ENCODE measurements around the gene CELF2. TPM values are rescaled to one million over a fixed set of nuclear protein-coding genes. Genes with fewer than 3 reads are reported as not detected.

CELF2 gene
- total and polyA plus RNA-seq, 9 of the 15 experiments (the other 6 are each of a cell fraction or from before 2014, with no cell fraction given), result 4.0 to 20.3 (median 11.1) TPM

DNA sequence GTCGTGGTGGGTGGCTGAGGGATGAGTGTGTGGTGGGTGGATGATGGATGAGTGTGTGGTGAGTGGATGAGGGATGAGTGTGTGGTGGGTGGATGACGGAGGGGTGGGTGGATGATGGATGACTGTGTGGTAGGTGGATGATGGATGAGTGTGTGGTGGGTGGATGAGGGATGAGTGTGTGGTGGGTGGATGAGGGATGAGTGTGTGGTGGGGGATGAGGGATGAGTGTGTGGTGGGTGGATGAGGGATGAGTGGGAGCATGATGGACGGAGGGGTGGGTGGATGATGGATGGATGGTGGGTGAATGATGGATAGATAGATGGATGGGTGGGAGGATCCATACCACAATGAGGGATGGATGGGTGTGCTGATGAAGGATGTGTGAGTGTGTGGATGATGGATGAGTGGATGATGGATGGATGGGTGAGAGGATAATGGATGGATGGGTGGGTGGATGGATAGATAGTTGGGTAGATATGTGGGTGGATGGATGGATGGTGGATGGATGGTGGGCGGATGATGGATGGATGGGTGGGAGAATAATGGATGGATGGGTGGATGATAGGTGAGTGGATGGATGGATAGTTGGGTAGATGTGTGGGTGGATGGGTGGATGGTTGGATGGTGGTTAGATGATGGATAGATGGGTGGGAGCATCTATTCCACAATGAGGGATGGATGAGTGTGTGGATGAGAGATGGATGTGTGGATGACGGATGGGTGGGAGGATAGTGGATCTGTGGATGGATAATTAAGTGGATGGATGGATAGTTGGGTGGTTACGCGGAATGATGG, 266.8 kb downstream of the CELF2 start (continued):
- TF ChIP-seq, protein P1, sequence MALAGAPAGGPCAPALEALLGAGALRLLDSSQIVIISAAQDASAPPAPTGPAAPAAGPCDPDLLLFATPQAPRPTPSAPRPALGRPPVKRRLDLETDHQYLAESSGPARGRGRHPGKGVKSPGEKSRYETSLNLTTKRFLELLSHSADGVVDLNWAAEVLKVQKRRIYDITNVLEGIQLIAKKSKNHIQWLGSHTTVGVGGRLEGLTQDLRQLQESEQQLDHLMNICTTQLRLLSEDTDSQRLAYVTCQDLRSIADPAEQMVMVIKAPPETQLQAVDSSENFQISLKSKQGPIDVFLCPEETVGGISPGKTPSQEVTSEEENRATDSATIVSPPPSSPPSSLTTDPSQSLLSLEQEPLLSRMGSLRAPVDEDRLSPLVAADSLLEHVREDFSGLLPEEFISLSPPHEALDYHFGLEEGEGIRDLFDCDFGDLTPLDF (CRISPR knock-in tag; IDR thresholded peaks at IDR 0.05), result no peak
- TF ChIP-seq RBM15 (IDR thresholded peaks at IDR 0.05; ENCODE audit: insufficient read depth, low read length), result no peak
- TF ChIP-seq CBX3 (IDR thresholded peaks at IDR 0.05; ENCODE audit: borderline replicate concordance in 1 of 2, low read length in 2 of 2), result no peak
- no peak for TF ChIP-seq ZBED1 (IDR thresholded peaks at IDR 0.05)
- 0 out of 2 replicates have a peak, but pooled peaks have one; percentile 30 for TF ChIP-seq EGR1 (conservative IDR thresholded peaks at IDR 0.05)
- no peak for TF ChIP-seq GABPB2 (CRISPR knock-in tag; conservative IDR thresholded peaks at IDR 0.05)
- no peak for TF ChIP-seq NRF1 (conservative IDR thresholded peaks at IDR 0.05 in 1 of 2, IDR thresholded peaks at IDR 0.05 in 1 of 2)
- TF ChIP-seq ZNF76 (CRISPR knock-in tag; IDR thresholded peaks at IDR 0.05; ENCODE audit: borderline replicate concordance), result no peak
- TF ChIP-seq, protein P2, sequence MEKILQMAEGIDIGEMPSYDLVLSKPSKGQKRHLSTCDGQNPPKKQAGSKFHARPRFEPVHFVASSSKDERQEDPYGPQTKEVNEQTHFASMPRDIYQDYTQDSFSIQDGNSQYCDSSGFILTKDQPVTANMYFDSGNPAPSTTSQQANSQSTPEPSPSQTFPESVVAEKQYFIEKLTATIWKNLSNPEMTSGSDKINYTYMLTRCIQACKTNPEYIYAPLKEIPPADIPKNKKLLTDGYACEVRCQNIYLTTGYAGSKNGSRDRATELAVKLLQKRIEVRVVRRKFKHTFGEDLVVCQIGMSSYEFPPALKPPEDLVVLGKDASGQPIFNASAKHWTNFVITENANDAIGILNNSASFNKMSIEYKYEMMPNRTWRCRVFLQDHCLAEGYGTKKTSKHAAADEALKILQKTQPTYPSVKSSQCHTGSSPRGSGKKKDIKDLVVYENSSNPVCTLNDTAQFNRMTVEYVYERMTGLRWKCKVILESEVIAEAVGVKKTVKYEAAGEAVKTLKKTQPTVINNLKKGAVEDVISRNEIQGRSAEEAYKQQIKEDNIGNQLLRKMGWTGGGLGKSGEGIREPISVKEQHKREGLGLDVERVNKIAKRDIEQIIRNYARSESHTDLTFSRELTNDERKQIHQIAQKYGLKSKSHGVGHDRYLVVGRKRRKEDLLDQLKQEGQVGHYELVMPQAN (IDR thresholded peaks at IDR 0.05; ENCODE audit: borderline replicate concordance), result no peak
- TF ChIP-seq ZNF3 (CRISPR knock-in tag; IDR thresholded peaks at IDR 0.05), result no peak
- TF ChIP-seq MBD2 (IDR thresholded peaks at IDR 0.05; ENCODE audit: borderline replicate concordance, low read depth), result no peak
- TF ChIP-seq XRCC4 (IDR thresholded peaks at IDR 0.05; ENCODE audit: extremely low read depth, insufficient read depth, insufficient read length), result no peak
- no peak for TF ChIP-seq NR0B1 (IDR thresholded peaks at IDR 0.05; ENCODE audit: partially characterized antibody)
- TF ChIP-seq KDM2B (CRISPR knock-in tag; IDR thresholded peaks at IDR 0.05), result no peak
- no peak for TF ChIP-seq ZFP36 (IDR thresholded peaks at IDR 0.05; ENCODE audit: low read depth, low read length, partially characterized antibody)
- no peak for TF ChIP-seq PHTF2 (CRISPR knock-in tag; IDR thresholded peaks at IDR 0.05)
- 0 out of 2 replicates have a peak, but pooled peaks have one; percentile 23 for TF ChIP-seq CTBP1 (IDR thresholded peaks at IDR 0.05; ENCODE audit: borderline replicate concordance)
- no peak for TF ChIP-seq RBM22 (IDR thresholded peaks at IDR 0.05; ENCODE audit: low read depth, low read length, poor library complexity, severe bottlenecking)

All from K562 (cell line).